Umbilical cord (tissue), 2 donors: ENCODE measurements around the gene SKI. TPM values are rescaled to one million over a fixed set of nuclear protein-coding genes. Genes with fewer than 3 reads are reported as not detected.
A peak's percentile ranks its signal among the peaks of the same experiment; 100 is the strongest.

ENCODE experiments used
- DNase-seq: peaks from one replicate; pipeline ENCODE4 v3.0.0-alpha.2; 2015; ENCODE audit warnings: low spot score
- total RNA-seq: library from RNA; depleted of rRNA; stranded (reverse); fragments of >200 nt; gene quantifications from one replicate; pipeline ENCODE4 v1.2.3, GENCODE V29; 2014; ENCODE audit warnings: low replicate concordance; ENCODE audit not compliant: insufficient read depth

Gene SKI
- 29.6 TPM for total RNA-seq

- no peak for DNase-seq
These were observed at the start of gene SKI for GRCh38 chr1:2228157-2228594. SKI (plus strand) TSS chr1:2228319; CDS start chr1:2228767, 448 bp downstream.

DNA sequence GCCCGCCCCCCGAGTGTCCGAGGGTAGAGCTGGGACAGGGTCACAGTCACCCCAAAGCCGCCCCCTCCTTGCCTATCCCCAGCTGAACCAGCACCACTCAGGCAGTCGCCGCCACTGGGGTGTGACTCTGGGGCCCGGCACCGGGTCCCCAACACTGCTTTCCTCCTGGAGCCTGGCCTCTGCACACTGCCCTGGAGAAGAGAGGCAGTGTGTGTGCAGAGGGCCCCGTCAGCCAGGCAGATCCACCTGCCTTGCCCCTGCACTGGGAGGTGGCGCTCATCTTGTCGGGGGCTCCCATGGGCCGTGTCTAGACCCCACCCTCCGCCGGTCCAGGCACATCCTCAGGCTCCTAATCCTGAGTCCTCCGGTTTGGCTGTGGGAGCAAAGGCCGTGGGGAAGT is 49.2 kb upstream of the SKI start:
- no peak for DNase-seq

DNA sequence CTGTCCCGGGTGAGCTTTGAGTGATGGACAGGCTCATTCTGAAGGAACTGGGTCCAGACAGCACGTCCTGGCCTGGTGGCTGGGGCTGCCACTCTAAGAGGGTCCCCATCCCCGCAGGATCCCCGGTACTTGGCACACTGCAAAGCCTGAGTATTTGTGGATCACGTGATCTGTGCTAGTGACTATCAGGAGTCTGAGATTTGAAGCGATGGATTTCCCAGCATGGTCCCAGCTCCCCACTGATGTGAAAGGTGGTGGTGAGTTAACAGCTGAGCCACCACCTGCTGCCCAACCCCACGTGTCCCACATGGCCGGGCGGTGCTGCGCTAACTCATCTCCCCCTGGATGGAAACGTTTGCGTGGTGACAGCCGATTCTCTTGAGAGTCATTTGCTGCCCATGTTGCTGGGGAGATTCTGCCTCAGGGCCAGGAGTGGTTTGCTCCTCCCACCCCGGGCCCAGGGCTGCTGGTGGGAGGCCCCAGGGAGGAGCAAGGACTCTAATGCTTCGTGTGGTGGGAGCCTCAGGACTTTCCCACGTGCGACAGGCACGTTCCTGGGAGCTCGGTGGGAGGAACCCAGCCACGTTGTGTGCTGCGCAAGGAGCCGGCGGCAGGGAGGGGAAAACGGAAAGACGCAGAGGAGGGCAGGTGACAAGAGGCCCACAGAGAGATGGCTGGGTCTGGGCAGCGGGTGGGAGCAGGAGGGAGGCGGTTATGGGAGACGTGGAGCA is 48.7 kb upstream of the SKI start:
- no peak for DNase-seq

- no peak for DNase-seq
These were observed 47.5 kb upstream of the SKI start for GRCh38 chr1:2180297-2181245.

GRCh38 chr1:2181271-2181670 is 46.8 kb upstream of the SKI start:
- DNase-seq = no peak

GRCh38 chr1:2181752-2182151 is 46.4 kb upstream of the SKI start:
- no peak for DNase-seq

DNA sequence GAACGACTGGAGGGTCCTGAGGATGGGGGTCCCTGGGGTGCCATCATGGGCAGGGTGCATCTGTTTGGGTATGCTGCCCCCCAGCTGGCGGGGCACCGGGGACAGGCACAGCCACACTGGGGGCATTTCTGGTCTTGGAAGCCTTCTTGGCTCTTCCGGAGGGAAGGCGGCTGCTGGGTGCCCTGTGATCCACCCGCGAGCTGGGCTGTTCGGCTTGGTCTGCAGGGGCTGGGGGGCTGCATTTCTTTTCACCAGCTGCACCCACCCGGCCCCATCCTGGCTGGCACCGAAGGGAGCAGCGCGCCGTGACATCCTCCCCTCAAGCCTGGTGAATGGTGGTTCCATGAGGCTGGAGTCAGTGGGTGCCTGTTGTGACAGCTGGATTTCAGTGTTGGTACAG is 45.7 kb upstream of the SKI start:
- no peak for DNase-seq

- DNase-seq = no peak
These were observed 44.2 kb upstream of the SKI start for GRCh38 chr1:2183937-2184334.

GRCh38 chr1:2184531-2184930 is 43.6 kb upstream of the SKI start:
- DNase-seq = no peak

DNA sequence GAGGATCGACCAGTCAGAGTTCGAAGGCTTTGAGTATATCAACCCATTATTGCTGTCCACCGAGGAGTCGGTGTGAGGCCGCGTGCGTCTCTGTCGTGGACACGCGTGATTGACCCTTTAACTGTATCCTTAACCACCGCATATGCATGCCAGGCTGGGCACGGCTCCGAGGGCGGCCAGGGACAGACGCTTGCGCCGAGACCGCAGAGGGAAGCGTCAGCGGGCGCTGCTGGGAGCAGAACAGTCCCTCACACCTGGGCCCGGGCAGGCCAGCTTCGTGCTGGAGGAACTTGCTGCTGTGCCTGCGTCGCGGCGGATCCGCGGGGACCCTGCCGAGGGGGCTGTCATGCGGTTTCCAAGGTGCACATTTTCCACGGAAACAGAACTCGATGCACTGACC is 43.2 kb upstream of the SKI start:
- DNase-seq = no peak

DNA sequence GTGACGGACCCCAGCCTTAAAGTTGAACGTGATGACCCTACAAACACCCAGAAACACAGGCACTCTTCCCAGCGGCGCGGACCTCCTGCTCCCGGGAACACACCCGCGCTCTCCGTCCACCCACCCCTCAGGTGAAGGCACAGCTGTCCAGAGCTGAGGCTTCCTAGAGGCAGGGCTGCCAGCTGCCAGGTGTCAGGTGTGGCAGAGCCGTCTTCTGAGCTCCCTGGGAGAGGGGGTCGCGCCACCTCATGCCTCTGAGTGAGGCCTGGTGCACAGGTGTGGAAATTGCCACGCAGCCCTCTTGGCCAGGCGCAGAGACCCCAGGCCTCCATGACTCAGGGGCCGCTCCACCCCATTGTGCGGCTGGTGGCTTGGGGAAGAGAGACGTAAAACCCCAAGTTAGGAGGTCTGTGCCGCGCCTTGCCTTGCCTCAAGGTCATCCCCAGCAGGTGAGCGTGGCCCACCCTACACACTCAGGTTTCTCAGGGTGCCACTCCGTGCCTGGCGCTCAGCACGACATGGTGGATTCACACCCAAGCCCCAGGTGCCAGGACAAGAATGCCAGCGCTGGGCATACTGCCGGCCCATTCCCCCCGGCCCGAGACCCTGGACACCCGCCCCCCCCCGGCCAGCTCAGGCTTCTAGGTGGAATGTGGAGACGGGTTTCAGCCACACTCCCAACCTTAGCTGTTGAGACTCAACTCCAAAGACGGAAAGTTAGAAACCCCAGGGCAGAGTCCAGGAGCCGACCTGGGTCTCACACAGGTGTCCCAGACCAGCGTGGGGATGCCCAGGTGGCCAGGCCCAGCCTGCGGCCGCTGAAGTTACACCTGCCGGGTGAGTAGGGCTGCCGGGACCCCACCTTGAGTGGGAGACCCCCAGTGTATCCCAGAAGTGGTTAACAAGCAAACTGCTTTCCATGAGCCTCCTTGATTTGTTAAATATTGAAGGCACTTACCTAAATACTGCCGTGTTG is 42.0 kb upstream of the SKI start:
- no peak for DNase-seq

- DNase-seq = no peak
These were observed 41.2 kb upstream of the SKI start for GRCh38 chr1:2186901-2187300.

DNA sequence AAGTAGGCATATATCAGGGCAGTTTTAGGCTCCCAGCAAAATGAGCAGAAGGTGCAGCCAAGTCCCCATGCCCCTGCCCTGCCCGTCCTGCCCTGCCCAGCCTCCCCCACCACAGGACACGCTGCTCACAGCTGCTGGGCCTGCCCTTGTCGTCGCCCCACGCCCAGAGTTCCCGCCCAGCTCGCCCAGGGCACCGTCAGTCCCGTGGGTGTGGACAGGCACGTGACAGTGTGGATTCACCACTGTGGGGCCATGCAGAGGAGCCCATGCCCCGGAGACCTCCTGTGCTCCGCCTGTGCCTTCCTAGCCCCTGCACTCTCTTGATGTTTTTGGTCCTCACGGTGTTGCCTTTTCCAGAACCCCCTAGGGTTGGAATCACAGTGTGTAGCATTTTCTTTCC is 40.5 kb upstream of the SKI start:
- DNase-seq = no peak

- DNase-seq = no peak
These were observed 39.8 kb upstream of the SKI start for GRCh38 chr1:2188336-2188735.

- peak; percentile 98 for DNase-seq
These were observed 38.4 kb upstream of the SKI start for GRCh38 chr1:2189459-2190425.

DNA sequence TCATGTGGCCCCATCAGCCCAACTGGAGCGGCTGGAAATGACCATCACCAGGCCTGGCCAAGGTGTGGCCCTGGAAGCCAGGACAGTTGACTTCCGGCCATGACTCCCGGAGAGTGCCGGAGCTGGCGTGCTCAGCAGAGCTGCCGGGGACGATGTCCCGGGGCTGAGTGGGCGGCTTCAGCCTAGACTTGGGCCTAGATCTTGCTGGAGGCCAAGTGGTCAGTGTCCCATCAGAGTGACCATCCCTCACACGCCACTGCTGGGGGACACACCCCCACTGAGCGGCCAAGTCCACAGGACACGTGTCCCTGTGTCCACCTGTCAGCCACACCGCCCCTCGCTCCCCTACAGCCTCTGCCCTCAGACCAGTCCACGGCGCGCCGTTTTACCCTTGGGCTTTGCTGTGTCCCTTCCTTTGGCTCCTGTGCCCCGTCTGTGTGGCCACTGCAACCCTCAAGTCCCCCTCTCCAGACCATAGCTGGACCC is 37.6 kb upstream of the SKI start:
- DNase-seq = no peak

DNA sequence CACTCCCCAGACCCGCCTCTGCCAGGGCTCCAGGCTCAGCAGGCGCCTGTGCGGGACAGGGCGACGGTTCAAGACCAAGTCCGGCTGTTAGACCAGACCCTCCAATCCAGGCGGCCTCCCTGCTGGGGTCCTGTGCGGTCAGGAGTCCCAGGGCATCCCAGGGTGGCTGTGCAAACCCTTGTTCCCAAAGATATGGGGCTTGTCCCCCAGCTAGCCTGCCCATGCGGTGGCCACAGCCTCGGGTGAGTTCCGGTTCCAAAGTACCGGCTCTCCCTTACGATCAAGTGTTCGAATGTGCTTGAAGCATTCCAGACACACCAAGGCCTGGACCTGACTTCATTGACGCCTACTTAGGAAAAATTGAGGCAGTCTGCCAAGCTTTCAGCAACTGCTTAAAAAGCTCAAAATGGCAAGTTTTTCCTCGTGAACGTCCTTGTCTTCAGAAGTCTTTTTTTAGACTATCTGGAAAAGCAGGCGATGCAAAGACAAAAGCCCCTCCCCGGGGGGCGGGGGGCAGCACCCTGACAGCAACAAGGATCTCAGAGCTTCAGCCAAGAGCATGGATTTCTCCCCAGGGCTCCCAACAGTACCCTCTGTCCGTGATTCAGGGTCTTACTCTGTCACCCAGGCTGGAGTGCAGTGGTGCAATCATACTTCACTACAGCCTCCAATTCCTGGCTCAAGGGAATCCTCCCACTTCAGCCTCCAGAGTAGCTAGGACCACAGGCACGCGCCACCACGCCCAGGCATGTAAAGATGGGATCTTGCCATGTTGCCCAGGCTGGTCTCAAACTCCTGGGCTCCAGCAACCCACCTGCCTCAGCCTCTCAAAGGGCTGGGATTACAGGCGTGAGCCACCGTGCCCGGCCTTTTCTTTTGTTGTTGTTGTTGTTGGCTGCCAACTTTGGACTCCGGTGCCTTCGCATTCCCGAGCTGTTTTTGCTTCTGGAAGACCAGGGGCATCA is 35.8 kb upstream of the SKI start:
- peak; percentile 92 for DNase-seq

DNA sequence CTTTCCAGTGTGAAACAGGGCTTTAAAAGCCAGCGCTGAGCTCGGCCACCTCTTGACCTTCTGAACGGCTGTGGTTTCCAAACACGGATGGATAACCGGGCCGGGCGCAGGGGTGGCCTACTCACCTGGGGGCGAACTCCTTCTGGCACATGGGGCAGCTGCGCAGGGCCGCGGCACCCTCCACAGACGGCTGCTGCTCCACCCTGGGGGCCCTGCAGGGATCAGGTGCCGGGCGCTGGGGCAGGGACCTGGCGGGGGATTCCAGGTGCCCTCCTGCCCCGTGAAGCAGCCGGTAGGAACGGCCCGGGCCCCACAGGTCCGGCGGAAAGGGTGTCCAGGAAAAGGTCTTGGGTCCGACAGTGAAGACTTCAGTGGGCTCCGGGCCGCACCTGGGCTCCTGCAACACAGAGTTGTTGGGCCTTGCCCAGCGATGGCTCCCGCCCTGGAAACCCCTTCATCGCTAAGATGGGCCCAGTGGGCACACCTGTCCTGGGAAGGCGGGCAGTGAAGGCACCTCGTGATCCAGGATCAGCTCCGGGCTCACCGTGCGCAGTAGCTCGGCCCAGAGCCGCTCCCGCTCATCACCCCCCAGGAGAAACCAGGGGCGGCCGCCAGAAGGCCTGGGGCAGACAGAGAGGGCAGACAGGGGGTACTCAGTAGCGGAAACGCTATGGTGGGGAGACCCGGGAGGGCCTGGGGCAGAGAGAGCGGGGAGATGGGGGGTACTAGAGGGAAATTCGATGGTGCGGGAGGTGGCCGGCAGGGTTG is 34.4 kb upstream of the SKI start:
- DNase-seq = no peak
